ENCODE measurements around the gene ZNF423. TPM values are rescaled to one million over a fixed set of nuclear protein-coding genes. Genes with fewer than 3 reads are reported as not detected.

ZNF423 gene
- total RNA-seq, 1 donor from 2014 or later = 10.6 TPM

- Mint-ChIP-seq H3K4me3 (ENCODE audit: unreplicated experiment) (no peak overlapping the region), H3K4me1 (ENCODE audit: low read depth, unreplicated experiment) (peaks cover 7% of the 10 kb centered on the region), H3K27me3 (ENCODE audit: low read depth, unreplicated experiment) (peaks cover 5% of the 10 kb centered on the region), H3K36me3 (ENCODE audit: low read depth, unreplicated experiment) (peaks cover 1% of the 10 kb centered on the region), H3K9me3 (ENCODE audit: unreplicated experiment) (no peaks in the 10 kb centered on the region), H3K27ac (ENCODE audit: unreplicated experiment) (no peak overlapping the region)
- H3K9me3 ChIP-seq (ENCODE audit: insufficient read depth, low read depth, low read length) = no peaks in the 10 kb centered on the region
- H3K9ac ChIP-seq (ENCODE audit: low read length) = no peak overlapping the region
- H3K79me2 ChIP-seq (ENCODE audit: insufficient read depth, low read length) = no peaks in the 10 kb centered on the region
- no peak overlapping the region for H2AFZ ChIP-seq (ENCODE audit: low read depth, low read length)
- peaks cover 2% of the 10 kb centered on the region for H3K27me3 ChIP-seq (ENCODE audit: insufficient read depth, low read length)
- H3K4me3 ChIP-seq (ENCODE audit: insufficient read depth, low read depth, low read length) = no peak overlapping the region
- H3K36me3 ChIP-seq (ENCODE audit: insufficient read depth, low read length) = no peaks in the 10 kb centered on the region
- no peak for TF ChIP-seq CTCF (IDR thresholded peaks at IDR 0.05; ENCODE audit: insufficient read depth, low read depth, low read length)
- TF ChIP-seq EZH2 (IDR thresholded peaks at IDR 0.05; ENCODE audit: insufficient read depth, low read length) = no peak
- peaks cover 14% of the 10 kb centered on the region for H3K4me1 ChIP-seq (ENCODE audit: insufficient read depth, low read length)
- no peaks in the 10 kb centered on the region for H4K20me1 ChIP-seq (ENCODE audit: insufficient read depth, low read length)
- FAIRE-seq (no peak), DNase-seq (ENCODE audit: low read depth) (no peak)
- no peak overlapping the region for H3K4me2 ChIP-seq (ENCODE audit: low read length)
- H3K27ac ChIP-seq (ENCODE audit: low read depth, low read length) = no peak overlapping the region
Measured at GRCh38 chr16:49659356-49659755, 196.6 kb downstream of the ZNF423 start.

GRCh38 chr16:49658531-49658930 is 197.4 kb downstream of the ZNF423 start:
- Histone ChIP-seq H3K9me3 (ENCODE audit: insufficient read depth, low read depth, low read length) (no peaks in the 10 kb centered on the region), H2AFZ (ENCODE audit: low read depth, low read length) (no peak overlapping the region), H4K20me1 (ENCODE audit: insufficient read depth, low read length) (no peaks in the 10 kb centered on the region), H3K9ac (ENCODE audit: low read length) (no peak overlapping the region), H3K27ac (ENCODE audit: low read depth, low read length) (no peak overlapping the region), H3K4me1 (ENCODE audit: insufficient read depth, low read length) (peaks cover 12% of the 10 kb centered on the region), H3K27me3 (ENCODE audit: insufficient read depth, low read length) (peaks cover 2% of the 10 kb centered on the region), H3K79me2 (ENCODE audit: insufficient read depth, low read length) (no peaks in the 10 kb centered on the region), H3K4me3 (ENCODE audit: insufficient read depth, low read depth, low read length) (no peak overlapping the region), H3K36me3 (ENCODE audit: insufficient read depth, low read length) (no peaks in the 10 kb centered on the region), H3K4me2 (ENCODE audit: low read length) (no peak overlapping the region)
- Mint-ChIP-seq H3K36me3 (ENCODE audit: low read depth, unreplicated experiment) (peaks cover 1% of the 10 kb centered on the region), H3K9me3 (ENCODE audit: unreplicated experiment) (no peaks in the 10 kb centered on the region), H3K27ac (ENCODE audit: unreplicated experiment) (no peak overlapping the region), H3K27me3 (ENCODE audit: low read depth, unreplicated experiment) (peaks cover 7% of the 10 kb centered on the region), H3K4me1 (ENCODE audit: low read depth, unreplicated experiment) (peaks cover 6% of the 10 kb centered on the region), H3K4me3 (ENCODE audit: unreplicated experiment) (no peak overlapping the region)
- TF ChIP-seq EZH2 (IDR thresholded peaks at IDR 0.05; ENCODE audit: insufficient read depth, low read length) (no peak), CTCF (IDR thresholded peaks at IDR 0.05; ENCODE audit: insufficient read depth, low read depth, low read length) (no peak)
- no peak for DNase-seq (ENCODE audit: low read depth)
- no peak for FAIRE-seq

DNA sequence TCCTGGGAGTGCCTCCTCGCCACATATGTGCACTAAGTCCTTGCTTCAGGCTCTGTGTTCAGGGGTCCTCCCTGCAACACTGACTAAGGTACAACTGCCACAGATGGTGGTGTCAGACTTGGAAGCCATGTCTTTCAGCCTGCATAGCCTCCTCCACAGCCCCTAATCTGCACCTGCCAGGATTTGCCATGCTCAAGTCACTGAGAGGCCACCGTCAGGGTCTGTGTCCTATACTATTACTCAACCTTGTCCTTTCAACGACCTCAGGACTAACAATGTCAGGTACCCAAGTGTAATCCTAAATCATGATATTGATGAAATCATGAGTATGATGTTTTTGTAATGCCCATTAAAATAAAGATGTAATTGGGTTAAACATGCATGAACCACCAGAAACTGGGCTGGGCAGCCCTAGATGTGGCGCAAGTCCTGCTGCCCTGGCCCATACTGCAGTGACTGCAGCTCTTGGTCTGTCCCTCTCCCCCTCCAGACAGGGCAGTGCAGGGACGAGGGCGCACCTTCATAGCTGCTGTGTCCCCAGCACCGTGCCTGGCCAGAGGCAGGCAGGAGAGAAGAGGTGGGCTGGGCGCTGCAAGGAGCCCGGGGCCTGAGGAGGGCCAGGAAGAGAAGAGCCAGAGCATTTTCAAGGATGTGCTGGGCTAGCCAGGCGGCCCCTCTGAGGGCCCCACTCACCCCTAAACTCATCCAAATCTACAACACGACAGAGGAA is 198.0 kb downstream of the ZNF423 start:
- Histone ChIP-seq H3K9ac (ENCODE audit: low read length) (no peak overlapping the region), H3K27ac (ENCODE audit: low read depth, low read length) (no peak overlapping the region), H3K4me2 (ENCODE audit: low read length) (no peak overlapping the region), H4K20me1 (ENCODE audit: insufficient read depth, low read length) (no peaks in the 10 kb centered on the region), H3K9me3 (ENCODE audit: insufficient read depth, low read depth, low read length) (no peaks in the 10 kb centered on the region), H3K79me2 (ENCODE audit: insufficient read depth, low read length) (no peaks in the 10 kb centered on the region), H3K4me3 (ENCODE audit: insufficient read depth, low read depth, low read length) (no peak overlapping the region), H2AFZ (ENCODE audit: low read depth, low read length) (no peak overlapping the region), H3K4me1 (ENCODE audit: insufficient read depth, low read length) (peaks cover 13% of the 10 kb centered on the region), H3K27me3 (ENCODE audit: insufficient read depth, low read length) (peaks cover 2% of the 10 kb centered on the region), H3K36me3 (ENCODE audit: insufficient read depth, low read length) (no peaks in the 10 kb centered on the region)
- peaks cover 2% of the 10 kb centered on the region for H3K4me1 Mint-ChIP-seq (ENCODE audit: low read depth, unreplicated experiment)
- H3K36me3 Mint-ChIP-seq (ENCODE audit: low read depth, unreplicated experiment) = peaks cover 1% of the 10 kb centered on the region
- TF ChIP-seq CTCF (IDR thresholded peaks at IDR 0.05; ENCODE audit: insufficient read depth, low read depth, low read length) (no peak), EZH2 (IDR thresholded peaks at IDR 0.05; ENCODE audit: insufficient read depth, low read length) (no peak)
- no peak overlapping the region for H3K27ac Mint-ChIP-seq (ENCODE audit: unreplicated experiment)
- H3K4me3 Mint-ChIP-seq (ENCODE audit: unreplicated experiment) = no peak overlapping the region
- DNase-seq (ENCODE audit: low read depth) = no peak
- H3K27me3 Mint-ChIP-seq (ENCODE audit: low read depth, unreplicated experiment) = peaks cover 7% of the 10 kb centered on the region
- FAIRE-seq = no peak
- no peaks in the 10 kb centered on the region for H3K9me3 Mint-ChIP-seq (ENCODE audit: unreplicated experiment)

Data from astrocyte (in vitro differentiated cells and primary cell).